Activated CD4-positive, alpha-beta T cell treated with anti-CD3 and anti-CD28 coated beads, Interleukin-2, amount 10 ng/mL, durations not matched to agents 7 days and 5 days (primary cell): Measurements from ENCODE around the gene TP53BP2. TPM values are rescaled to one million over a fixed set of nuclear protein-coding genes. Genes with fewer than 3 reads are reported as not detected.

Experiments
- CTCF ChIA-PET: fragments of 350-600 bp; sonication (Branson Sonifier 250); formaldehyde crosslinking; loops from one replicate; lab custom pipeline; 2021; ENCODE audit warnings: antibody characterized with exemption; lab: Charles Lee
- POLR2A ChIA-PET: fragments of 350-600 bp; sonication (Branson Sonifier 250); formaldehyde crosslinking; loops from one replicate; lab custom pipeline; 2021; ENCODE audit warnings: antibody characterized with exemption; lab: Charles Lee
- DNase-seq: peaks from one replicate; pipeline ENCODE4 v3.0.0-alpha.2; 2020
- H3K27ac Mint-ChIP-seq: one replicate; pipeline ENCODE4 v1.8.0; 2021; ENCODE audit warnings: mild to moderate bottlenecking, moderate library complexity, mixed read lengths
- H3K27me3 Mint-ChIP-seq: one replicate; pipeline ENCODE4 v1.8.0; 2021; ENCODE audit warnings: mixed read lengths
- H3K36me3 Mint-ChIP-seq: one replicate; pipeline ENCODE4 v1.8.0; 2021; ENCODE audit warnings: low read depth, mixed read lengths
- H3K4me1 Mint-ChIP-seq: one replicate; pipeline ENCODE4 v1.8.0; 2021; ENCODE audit warnings: mixed read lengths
- H3K4me3 Mint-ChIP-seq: one replicate; pipeline ENCODE4 v1.8.0; 2021; ENCODE audit warnings: mild to moderate bottlenecking, moderate library complexity, mixed read lengths
- H3K9me3 Mint-ChIP-seq: one replicate; pipeline ENCODE4 v1.8.0; 2021; ENCODE audit warnings: mixed read lengths
- total RNA-seq, 2 experiments: library from RNA; stranded (reverse); gene quantifications; one replicate each; pipeline ENCODE4 v1.2.3, GENCODE V29; 2021

Gene TP53BP2
- total RNA-seq, 2 experiments from 2014 or later = 33.4 to 36.9 TPM

GRCh38 chr1:223836586-223836985 lies 9.2 kb downstream of the TP53BP2 start:
- Mint-ChIP-seq H3K4me3 (no peak overlapping the region), H3K36me3 (no peaks in the 10 kb centered on the region), H3K9me3 (no peaks in the 10 kb centered on the region), H3K27ac (no peak overlapping the region), H3K27me3 (no peaks in the 10 kb centered on the region), H3K4me1 (peaks cover 27% of the 10 kb centered on the region)
- POLR2A ChIA-PET = no interaction called here
- DNase-seq = no peak
- CTCF ChIA-PET = no interaction called here

- CTCF ChIA-PET = no interaction called here
- Mint-ChIP-seq H3K4me1 (peaks cover 27% of the 10 kb centered on the region), H3K36me3 (no peaks in the 10 kb centered on the region), H3K9me3 (no peaks in the 10 kb centered on the region), H3K4me3 (no peak overlapping the region), H3K27me3 (no peaks in the 10 kb centered on the region), H3K27ac (no peak overlapping the region)
- DNase-seq = no peak
- POLR2A ChIA-PET = interaction anchor here (0.6 kb wide), 1 partner anchor 349 kb away, joined by 3 read pairs; no protein-coding TSS in a partner anchor
Observed at GRCh38 chr1:223835754-223836153, 10.0 kb downstream of the TP53BP2 start.

- Mint-ChIP-seq H3K4me1 (peaks cover 21% of the 10 kb centered on the region), H3K9me3 (no peaks in the 10 kb centered on the region), H3K27me3 (no peaks in the 10 kb centered on the region), H3K4me3 (no peak overlapping the region), H3K27ac (no peak overlapping the region), H3K36me3 (no peaks in the 10 kb centered on the region)
- CTCF ChIA-PET = no interaction called here
- POLR2A ChIA-PET = no interaction called here
- DNase-seq = peak; percentile 28
Observed at GRCh38 chr1:223834660-223835263, 11.0 kb downstream of the TP53BP2 start.

GRCh38 chr1:223833948-223834347 lies 11.8 kb downstream of the TP53BP2 start:
- Mint-ChIP-seq H3K27ac (no peak overlapping the region), H3K9me3 (no peaks in the 10 kb centered on the region), H3K36me3 (no peaks in the 10 kb centered on the region), H3K4me1 (peaks cover 22% of the 10 kb centered on the region), H3K27me3 (no peaks in the 10 kb centered on the region), H3K4me3 (no peak overlapping the region)
- no peak for DNase-seq
- POLR2A ChIA-PET = no interaction called here
- CTCF ChIA-PET = interaction anchor here (0.7 kb wide), 1 partner anchor 136 kb away, joined by 3 read pairs; no protein-coding TSS in a partner anchor

- H3K4me3 Mint-ChIP-seq = no peak overlapping the region
- CTCF ChIA-PET = no interaction called here
- H3K9me3 Mint-ChIP-seq = no peaks in the 10 kb centered on the region
Observed at GRCh38 chr1:223832637-223832943, 13.2 kb downstream of the TP53BP2 start.

GRCh38 chr1:223831755-223832636 lies 13.8 kb downstream of the TP53BP2 start:
- H3K9me3 Mint-ChIP-seq = no peaks in the 10 kb centered on the region
- H3K4me1 Mint-ChIP-seq = peaks cover 12% of the 10 kb centered on the region
- peaks cover 6% of the 10 kb centered on the region for H3K36me3 Mint-ChIP-seq
- peak overlapping the region; percentile 74 for H3K27ac Mint-ChIP-seq
- H3K27me3 Mint-ChIP-seq = no peaks in the 10 kb centered on the region
- peak overlapping the region; percentile 20 for H3K4me3 Mint-ChIP-seq
- no peak for DNase-seq
- CTCF ChIA-PET = no interaction called here
- POLR2A ChIA-PET = no interaction called here

More at GRCh38 chr1:223832637-223832943, 13.2 kb downstream of the TP53BP2 start:
- POLR2A ChIA-PET = no interaction called here
- DNase-seq = no peak
- peaks cover 12% of the 10 kb centered on the region for H3K4me1 Mint-ChIP-seq
- peaks cover 6% of the 10 kb centered on the region for H3K36me3 Mint-ChIP-seq
- H3K27ac Mint-ChIP-seq = peak overlapping the region; percentile 74
- no peaks in the 10 kb centered on the region for H3K27me3 Mint-ChIP-seq

GRCh38 chr1:223829678-223830077 lies 16.1 kb downstream of the TP53BP2 start:
- Mint-ChIP-seq H3K27ac (no peak overlapping the region), H3K27me3 (no peaks in the 10 kb centered on the region), H3K4me1 (peaks cover 36% of the 10 kb centered on the region), H3K4me3 (no peak overlapping the region), H3K36me3 (peaks cover 6% of the 10 kb centered on the region), H3K9me3 (no peaks in the 10 kb centered on the region)
- POLR2A ChIA-PET = no interaction called here
- CTCF ChIA-PET = interaction anchor here (0.6 kb wide), 1 partner anchor 13 kb away, joined by 5 read pairs; no protein-coding TSS in a partner anchor
- no peak for DNase-seq

GRCh38 chr1:223828162-223828848 lies 17.4 kb downstream of the TP53BP2 start:
- no peak for DNase-seq
- Mint-ChIP-seq H3K27me3 (no peaks in the 10 kb centered on the region), H3K9me3 (no peaks in the 10 kb centered on the region), H3K36me3 (peaks cover 6% of the 10 kb centered on the region), H3K4me1 (peaks cover 42% of the 10 kb centered on the region), H3K4me3 (no peak overlapping the region), H3K27ac (no peak overlapping the region)
- ChIA-PET CTCF (no interaction called here), POLR2A (no interaction called here)

- POLR2A ChIA-PET = no interaction called here
- H3K4me1 Mint-ChIP-seq = peaks cover 47% of the 10 kb centered on the region
- CTCF ChIA-PET = no interaction called here
- H3K4me3 Mint-ChIP-seq = no peak overlapping the region
- peaks cover 6% of the 10 kb centered on the region for H3K36me3 Mint-ChIP-seq
- no peak overlapping the region for H3K27ac Mint-ChIP-seq
- H3K9me3 Mint-ChIP-seq = no peaks in the 10 kb centered on the region
- no peak for DNase-seq
- H3K27me3 Mint-ChIP-seq = no peaks in the 10 kb centered on the region
Observed at GRCh38 chr1:223827193-223827663, 18.5 kb downstream of the TP53BP2 start.

GRCh38 chr1:223825767-223826748 lies 19.7 kb downstream of the TP53BP2 start:
- Mint-ChIP-seq H3K27ac (peak overlapping the region; percentile 60), H3K4me1 (peaks cover 48% of the 10 kb centered on the region), H3K4me3 (no peak overlapping the region), H3K36me3 (peaks cover 7% of the 10 kb centered on the region), H3K27me3 (no peaks in the 10 kb centered on the region), H3K9me3 (no peaks in the 10 kb centered on the region)
- ChIA-PET POLR2A (no interaction called here), CTCF (no interaction called here)
- no peak for DNase-seq

- CTCF ChIA-PET = interaction anchor here (0.9 to 1.4 kb wide), 4 partner anchors 13 to 22 kb away, joined by 3 to 4 read pairs (median 4); partner anchors contain the start of gene TP53BP2
- POLR2A ChIA-PET = interaction anchor here (0.6 kb wide), 1 partner anchor 532 kb away, joined by 4 read pairs; no protein-coding TSS in a partner anchor
- Mint-ChIP-seq H3K27me3 (no peaks in the 10 kb centered on the region), H3K4me1 (peaks cover 46% of the 10 kb centered on the region), H3K27ac (no peak overlapping the region), H3K9me3 (no peaks in the 10 kb centered on the region), H3K36me3 (peaks cover 17% of the 10 kb centered on the region), H3K4me3 (no peak overlapping the region)
- DNase-seq = no peak
Observed at GRCh38 chr1:223824712-223825111, 21.0 kb downstream of the TP53BP2 start.

GRCh38 chr1:223824287-223824686 lies 21.5 kb downstream of the TP53BP2 start:
- H3K27me3 Mint-ChIP-seq = no peaks in the 10 kb centered on the region
- CTCF ChIA-PET = interaction anchor here (0.9 to 1.4 kb wide), 4 partner anchors 13 to 54 kb away, joined by 3 to 4 read pairs (median 4); partner anchors contain the start of gene TP53BP2
- peaks cover 19% of the 10 kb centered on the region for H3K36me3 Mint-ChIP-seq
- no peak overlapping the region for H3K27ac Mint-ChIP-seq
- peaks cover 44% of the 10 kb centered on the region for H3K4me1 Mint-ChIP-seq
- no peaks in the 10 kb centered on the region for H3K9me3 Mint-ChIP-seq
- POLR2A ChIA-PET = no interaction called here
- H3K4me3 Mint-ChIP-seq = no peak overlapping the region
- no peak for DNase-seq
